Activated B cell treated with CpG ODN at 0.5 μM for 24 hours (primary cell): ENCODE data around the gene CDKAL1. TPM values are rescaled to one million over a fixed set of nuclear protein-coding genes. Genes with fewer than 3 reads are reported as not detected.

ENCODE experiments used
- ATAC-seq: fragments of 200-7000 bp; cut with Tn5 transposase; one replicate; pipeline ENCODE4 v1.10.0; 2021; ENCODE audit warnings: low read depth, mild to moderate bottlenecking, moderate library complexity
- CTCF ChIA-PET: fragments of 350-600 bp; sonication (Branson Sonifier 250); formaldehyde crosslinking; loops from one replicate; lab custom pipeline; 2021; ENCODE audit warnings: antibody characterized with exemption; lab: Charles Lee
- POLR2A ChIA-PET: fragments of 350-600 bp; sonication (Branson Sonifier 250); formaldehyde crosslinking; loops from one replicate; lab custom pipeline; 2021; ENCODE audit warnings: antibody characterized with exemption; lab: Charles Lee
- DNase-seq: peaks from one replicate; pipeline ENCODE4 v3.0.0; 2022
- H3K27ac Mint-ChIP-seq: one replicate; pipeline ENCODE4 v1.8.0; 2020; ENCODE audit warnings: mixed read lengths
- H3K27me3 Mint-ChIP-seq: one replicate; pipeline ENCODE4 v1.8.0; 2021; ENCODE audit warnings: mixed read lengths
- H3K36me3 Mint-ChIP-seq: one replicate; pipeline ENCODE4 v1.8.0; 2021; ENCODE audit warnings: low read depth, mixed read lengths
- H3K4me1 Mint-ChIP-seq: one replicate; pipeline ENCODE4 v1.8.0; 2021; ENCODE audit warnings: mixed read lengths
- H3K4me3 Mint-ChIP-seq: one replicate; pipeline ENCODE4 v1.8.0; 2020; ENCODE audit warnings: mild to moderate bottlenecking, mixed read lengths
- H3K9me3 Mint-ChIP-seq: one replicate; pipeline ENCODE4 v1.8.0; 2020; ENCODE audit warnings: mixed read lengths
- intact Hi-C: fragments of 100-400 bp; cut with micrococcal nuclease; formaldehyde crosslinking; loops from one replicate; pipeline ENCODE4 v1.15.1; 2024
- total RNA-seq: library from RNA; stranded (reverse); gene quantifications from 2 replicates; pipeline ENCODE4 v1.2.3, GENCODE V29; 2022
- TF ChIP-seq, protein P1 (sequence below): fragments of 200-600 bp; IDR thresholded peaks from one replicate; pipeline ENCODE4 v1.8.0; 2022; ENCODE audit warnings: antibody characterized with exemption, mild to moderate bottlenecking

The CDKAL1 gene
- total RNA-seq, 1 donor from 2014 or later: 31.9 TPM

DNA sequence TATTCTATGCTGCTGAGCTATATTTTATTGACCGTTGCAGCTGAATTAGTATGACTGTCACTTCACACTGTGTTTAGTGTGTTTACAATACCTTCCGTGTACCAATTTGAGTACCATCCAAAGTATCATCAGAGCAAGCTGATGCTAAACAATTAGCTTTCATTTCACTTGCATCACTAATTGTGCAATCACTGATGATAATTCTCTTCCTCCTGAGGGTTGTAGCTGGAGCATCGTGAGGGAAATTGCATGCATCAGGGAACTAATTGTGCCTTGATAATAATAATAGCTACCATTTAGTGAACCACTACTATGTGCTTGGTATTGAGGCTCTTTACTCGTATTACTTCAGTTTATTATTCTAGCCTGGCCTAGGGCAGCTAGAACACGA is 674.5 kb downstream of the CDKAL1 start:
- peaks cover 55% of the 10 kb centered on the region for H3K36me3 Mint-ChIP-seq
- H3K4me3 Mint-ChIP-seq: no peak overlapping the region
- ATAC-seq (no peak), DNase-seq (no peak)
- TF ChIP-seq, protein P1, sequence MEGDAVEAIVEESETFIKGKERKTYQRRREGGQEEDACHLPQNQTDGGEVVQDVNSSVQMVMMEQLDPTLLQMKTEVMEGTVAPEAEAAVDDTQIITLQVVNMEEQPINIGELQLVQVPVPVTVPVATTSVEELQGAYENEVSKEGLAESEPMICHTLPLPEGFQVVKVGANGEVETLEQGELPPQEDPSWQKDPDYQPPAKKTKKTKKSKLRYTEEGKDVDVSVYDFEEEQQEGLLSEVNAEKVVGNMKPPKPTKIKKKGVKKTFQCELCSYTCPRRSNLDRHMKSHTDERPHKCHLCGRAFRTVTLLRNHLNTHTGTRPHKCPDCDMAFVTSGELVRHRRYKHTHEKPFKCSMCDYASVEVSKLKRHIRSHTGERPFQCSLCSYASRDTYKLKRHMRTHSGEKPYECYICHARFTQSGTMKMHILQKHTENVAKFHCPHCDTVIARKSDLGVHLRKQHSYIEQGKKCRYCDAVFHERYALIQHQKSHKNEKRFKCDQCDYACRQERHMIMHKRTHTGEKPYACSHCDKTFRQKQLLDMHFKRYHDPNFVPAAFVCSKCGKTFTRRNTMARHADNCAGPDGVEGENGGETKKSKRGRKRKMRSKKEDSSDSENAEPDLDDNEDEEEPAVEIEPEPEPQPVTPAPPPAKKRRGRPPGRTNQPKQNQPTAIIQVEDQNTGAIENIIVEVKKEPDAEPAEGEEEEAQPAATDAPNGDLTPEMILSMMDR: no peak
- ChIA-PET CTCF (no interaction called here), POLR2A (no interaction called here)
- peaks cover 33% of the 10 kb centered on the region for H3K4me1 Mint-ChIP-seq
- H3K27ac Mint-ChIP-seq: no peak overlapping the region
- peaks cover 9% of the 10 kb centered on the region for H3K9me3 Mint-ChIP-seq
- intact Hi-C loops: no loop called here
- no peaks in the 10 kb centered on the region for H3K27me3 Mint-ChIP-seq

DNA sequence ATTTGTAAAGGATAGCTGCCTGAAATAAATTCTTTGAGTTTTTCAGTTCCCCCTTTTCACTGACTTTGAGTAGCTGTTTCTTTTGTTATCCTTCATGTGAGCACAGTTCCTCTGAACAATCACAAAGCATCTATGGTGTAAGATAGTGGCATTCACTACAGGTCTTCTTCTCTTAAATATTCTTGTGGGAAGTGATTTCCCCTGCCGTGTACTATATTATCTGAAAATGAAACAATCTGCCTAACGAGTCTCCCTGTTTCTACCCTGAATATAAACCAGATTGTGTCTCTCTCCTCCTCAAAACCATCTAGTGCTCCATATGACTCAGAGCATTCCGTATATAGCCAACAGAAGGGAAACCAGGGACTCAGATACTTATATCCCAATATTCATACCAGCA is 679.2 kb downstream of the CDKAL1 start:
- Mint-ChIP-seq H3K4me3 (no peak overlapping the region), H3K4me1 (peaks cover 24% of the 10 kb centered on the region), H3K27ac (no peak overlapping the region), H3K36me3 (peaks cover 37% of the 10 kb centered on the region), H3K9me3 (peaks cover 3% of the 10 kb centered on the region), H3K27me3 (no peaks in the 10 kb centered on the region)
- ATAC-seq (no peak), DNase-seq (no peak)
- intact Hi-C loops: no loop called here
- ChIA-PET CTCF (no interaction called here), POLR2A (no interaction called here)
- TF ChIP-seq, protein P1: no peak

DNA sequence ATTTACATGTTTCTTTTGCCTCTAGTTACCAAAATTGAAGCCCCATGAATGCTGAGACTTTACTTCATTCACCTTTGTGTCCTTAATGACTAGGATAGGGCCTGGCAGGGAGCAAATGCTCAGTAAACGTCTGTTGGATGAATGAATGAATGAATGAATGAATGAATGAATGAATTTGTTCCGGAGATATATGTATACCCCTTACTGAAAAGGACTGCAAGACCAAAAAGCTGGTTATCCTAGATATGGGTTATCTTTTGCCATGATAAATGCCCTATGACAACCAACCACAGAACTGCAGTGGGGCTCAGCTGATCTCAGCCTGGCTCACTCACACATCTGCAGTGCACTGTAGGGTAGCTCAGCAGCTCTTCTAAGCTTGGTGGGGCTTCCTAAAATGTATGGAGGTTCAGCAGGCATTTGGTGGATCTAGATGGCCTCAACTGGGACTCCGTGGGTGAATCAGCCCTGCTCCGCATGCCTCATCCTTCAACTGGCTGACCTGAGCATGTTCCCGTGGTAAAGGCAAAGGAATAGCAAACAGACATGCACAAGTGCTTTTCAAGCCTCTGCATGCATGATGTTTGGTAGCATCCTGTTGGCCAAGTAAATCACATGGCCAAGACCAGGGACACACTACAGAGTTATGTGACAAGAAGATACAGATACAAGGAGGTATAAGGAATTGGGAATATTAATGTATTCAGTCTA is 680.6 kb downstream of the CDKAL1 start:
- H3K27ac Mint-ChIP-seq: no peak overlapping the region
- H3K9me3 Mint-ChIP-seq: peaks cover under 1% of the 10 kb centered on the region
- H3K4me1 Mint-ChIP-seq: peaks cover 19% of the 10 kb centered on the region
- ChIA-PET POLR2A (no interaction called here), CTCF (no interaction called here)
- DNase-seq: no peak
- H3K36me3 Mint-ChIP-seq: peaks cover 30% of the 10 kb centered on the region
- H3K4me3 Mint-ChIP-seq: no peak overlapping the region
- H3K27me3 Mint-ChIP-seq: no peaks in the 10 kb centered on the region
- intact Hi-C loops: no loop called here
- TF ChIP-seq, protein P1: no peak
- ATAC-seq: no peak

DNA sequence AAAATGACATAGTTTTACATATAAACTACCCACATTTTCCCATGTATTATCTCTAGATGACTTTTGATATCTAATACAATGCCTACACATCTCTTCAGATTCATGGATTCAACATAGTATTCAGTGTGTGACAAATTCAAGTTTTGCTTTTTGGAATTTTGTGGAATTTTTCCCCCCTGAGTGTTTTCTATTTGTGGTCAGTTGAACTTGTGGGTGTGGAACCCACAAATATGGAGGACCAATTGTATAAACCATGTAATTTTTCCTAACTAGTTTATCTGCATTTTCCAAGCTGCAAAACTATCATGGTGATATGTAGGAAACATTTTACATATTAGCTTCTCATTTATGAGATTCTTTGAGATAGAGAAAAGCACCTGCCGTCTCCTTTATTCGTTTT is 685.0 kb downstream of the CDKAL1 start:
- ChIA-PET POLR2A (no interaction called here), CTCF (no interaction called here)
- Mint-ChIP-seq H3K4me1 (no peaks in the 10 kb centered on the region), H3K4me3 (no peak overlapping the region), H3K36me3 (peaks cover 32% of the 10 kb centered on the region), H3K27ac (no peak overlapping the region), H3K9me3 (no peaks in the 10 kb centered on the region), H3K27me3 (no peaks in the 10 kb centered on the region)
- DNase-seq (no peak), ATAC-seq (no peak)
- TF ChIP-seq, protein P1: no peak
- intact Hi-C loops: no loop called here

DNA sequence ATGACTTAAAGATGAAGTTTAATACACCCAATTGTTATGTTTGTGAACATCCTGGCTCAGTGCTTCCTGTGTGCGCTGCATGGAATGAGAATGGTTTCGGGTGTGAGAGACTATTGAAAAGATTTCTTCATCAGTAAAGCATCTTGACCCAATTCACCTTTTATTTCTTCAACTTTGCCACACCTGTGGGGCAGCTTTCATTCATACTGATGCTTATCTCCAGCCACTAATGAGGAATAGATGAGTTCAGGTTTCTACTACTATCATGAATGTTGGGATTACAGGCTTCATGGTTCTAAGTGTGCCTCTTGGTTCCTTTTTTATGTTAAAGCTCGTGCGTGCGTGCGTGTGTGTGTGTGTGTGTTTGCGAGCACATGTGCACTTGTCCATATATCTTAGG is 685.6 kb downstream of the CDKAL1 start:
- Mint-ChIP-seq H3K4me1 (no peaks in the 10 kb centered on the region), H3K4me3 (no peak overlapping the region), H3K27ac (no peak overlapping the region), H3K9me3 (no peaks in the 10 kb centered on the region), H3K36me3 (peaks cover 29% of the 10 kb centered on the region), H3K27me3 (no peaks in the 10 kb centered on the region)
- ATAC-seq (no peak), DNase-seq (no peak)
- ChIA-PET POLR2A (no interaction called here), CTCF (no interaction called here)
- TF ChIP-seq, protein P1: no peak
- intact Hi-C loops: no loop called here
